HG02885 (cell line): ENCODE results near the gene ALCAM.
"Not testable (repeated sequence)": the region's sequence is repeated elsewhere in the genome, so short reads cannot be mapped to it uniquely, and the experiment has no call there.

Source experiments
- ATAC-seq: cut with Tn5 transposase; IDR thresholded peaks from one replicate; pipeline ENCODE4 v1.9.1; 2021; ENCODE audit warnings: mild to moderate bottlenecking; ENCODE audit not compliant: unreplicated experiment, poor library complexity

Gene ALCAM

GRCh38 chr3:105561876-105562275, 195.2 kb downstream of the ALCAM start:
- no peak for ATAC-seq

- no peak for ATAC-seq
These were observed 198.0 kb downstream of the ALCAM start for GRCh38 chr3:105564546-105565288.

- no peak for ATAC-seq
These were observed 204.3 kb downstream of the ALCAM start for GRCh38 chr3:105571005-105571404.

GRCh38 chr3:105572501-105572900, 205.8 kb downstream of the ALCAM start:
- no peak for ATAC-seq

- no peak for ATAC-seq
These were observed 212.7 kb downstream of the ALCAM start for GRCh38 chr3:105579439-105579838.

GRCh38 chr3:105580296-105580965, 213.7 kb downstream of the ALCAM start:
- ATAC-seq, result no peak

- no peak for ATAC-seq
These were observed 215.3 kb downstream of the ALCAM start for GRCh38 chr3:105582015-105582414.

- no peak for ATAC-seq
These were observed 217.5 kb downstream of the ALCAM start for GRCh38 chr3:105584003-105584790.

- ATAC-seq, result no peak
These were observed 226.6 kb downstream of the ALCAM start for GRCh38 chr3:105593315-105593714.

- no peak for ATAC-seq
These were observed 227.5 kb downstream of the ALCAM start for GRCh38 chr3:105594219-105594618.

- no peak for ATAC-seq
These were observed 231.5 kb downstream of the ALCAM start for GRCh38 chr3:105598042-105598796.

GRCh38 chr3:105599350-105599749, 232.6 kb downstream of the ALCAM start:
- no peak for ATAC-seq

- not testable (repeated sequence) for ATAC-seq
These were observed 235.0 kb downstream of the ALCAM start for GRCh38 chr3:105601756-105602155.

GRCh38 chr3:105602286-105602685, 235.6 kb downstream of the ALCAM start:
- not testable (repeated sequence) for ATAC-seq

- ATAC-seq, result not testable (repeated sequence)
These were observed 236.8 kb downstream of the ALCAM start for GRCh38 chr3:105603516-105603915.

- ATAC-seq, result no peak
These were observed 239.3 kb downstream of the ALCAM start for GRCh38 chr3:105606016-105606415.

GRCh38 chr3:105608623-105609022, 241.9 kb downstream of the ALCAM start:
- ATAC-seq, result no peak

- no peak for ATAC-seq
These were observed 243.8 kb downstream of the ALCAM start for GRCh38 chr3:105610473-105610872.

- no peak for ATAC-seq
These were observed 244.8 kb downstream of the ALCAM start for GRCh38 chr3:105611304-105612192.
